Keratinocyte (primary cell): ENCODE results near the gene MAST2.

ENCODE experiments used
- CTCF ChIP-seq, 3 experiments: IDR thresholded peaks in 1 of 3; conservative IDR thresholded peaks in 1 of 3; optimal IDR thresholded peaks in 1 of 3; 2 replicates in 2 of 3; 3 replicates in 1 of 3; pipeline versions ENCODE3 to v1.5.1; 2011; ENCODE audit warnings: low read length in 3 of 3, mild to moderate bottlenecking in 3 of 3, moderate library complexity in 2 of 3, control low read depth in 1 of 3, inconsistent platforms in 1 of 3; ENCODE audit not compliant: insufficient read depth in 2 of 3; ENCODE audit errors: extremely low read depth in 1 of 3
- EZH2 ChIP-seq: IDR thresholded peaks from one replicate; pipeline ENCODE4 v1.6.1; 2012; ENCODE audit warnings: inconsistent platforms, mild to moderate bottlenecking, low read length, moderate library complexity

DNA sequence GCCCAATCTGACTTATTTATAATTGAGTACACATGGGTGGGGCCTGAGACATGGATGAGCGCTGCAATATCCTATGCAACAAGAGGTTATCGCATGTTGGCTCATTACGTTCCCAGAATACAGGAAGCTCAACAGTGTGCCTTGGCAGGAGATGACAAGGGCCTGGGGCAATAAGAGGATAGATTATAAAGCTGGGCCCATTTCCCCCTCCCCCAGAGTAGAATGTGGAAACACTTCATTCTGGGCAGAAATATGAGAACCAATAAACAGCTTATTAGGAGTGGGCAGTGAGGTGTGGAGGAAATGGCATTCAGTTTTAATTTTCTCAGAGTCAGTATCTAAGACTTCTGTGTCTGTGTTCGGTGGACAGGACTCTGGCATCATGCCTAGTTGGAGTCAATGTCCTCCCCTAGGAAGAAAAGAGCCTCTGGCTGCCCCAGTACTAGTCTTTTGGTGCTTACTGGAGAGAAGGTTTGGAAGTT is 236.2 kb downstream of the MAST2 start:
- no peak for TF ChIP-seq EZH2
- no peak for TF ChIP-seq CTCF (optimal IDR thresholded peaks at IDR 0.05 in 1 of 3, IDR thresholded peaks at IDR 0.05 in 1 of 3, conservative IDR thresholded peaks at IDR 0.05 in 1 of 3; ENCODE audit: extremely low read depth in 1 of 3, insufficient read depth in 2 of 3, low read length in 3 of 3)
